ENCODE data around the gene BBS1. TPM values are rescaled to one million over a fixed set of nuclear protein-coding genes. Genes with fewer than 3 reads are reported as not detected.
A peak's percentile ranks its signal among the peaks of the same experiment; 100 is the strongest.

BBS1 gene
- total RNA-seq, 1 experiment from 2014 or later, result 47.1 TPM

DNA sequence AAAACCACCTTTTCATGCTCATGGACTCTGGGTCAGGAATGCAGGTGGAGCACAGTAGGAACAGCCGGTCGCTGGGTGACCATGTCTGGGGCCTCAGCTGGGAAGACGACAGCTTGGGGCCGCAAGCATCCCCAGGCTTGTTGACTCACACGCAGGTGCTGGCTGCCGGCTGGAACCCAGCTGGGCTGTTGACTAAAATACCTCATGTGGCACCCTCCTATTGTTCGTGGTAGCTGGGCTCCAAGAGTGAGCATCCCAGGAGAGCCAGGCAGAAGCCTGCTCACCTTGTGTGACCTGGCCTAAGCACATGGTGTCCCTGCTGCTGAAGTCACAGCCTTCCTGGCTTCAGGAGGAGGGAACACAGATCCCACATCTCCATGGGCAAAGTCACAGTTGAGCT, 20.8 kb upstream of the BBS1 start:
- DNase-seq, result no peak
- Mint-ChIP-seq H3K27ac (ENCODE audit: unreplicated experiment) (no peak overlapping the region), H3K4me3 (ENCODE audit: unreplicated experiment) (no peak overlapping the region), H3K4me1 (ENCODE audit: low read depth, unreplicated experiment) (no peaks in the 10 kb centered on the region), H3K9me3 (ENCODE audit: unreplicated experiment) (no peaks in the 10 kb centered on the region), H3K36me3 (ENCODE audit: insufficient read depth, unreplicated experiment) (peaks cover 30% of the 10 kb centered on the region), H3K27me3 (ENCODE audit: insufficient read depth, unreplicated experiment) (no peaks in the 10 kb centered on the region)
- TF ChIP-seq, protein P1, sequence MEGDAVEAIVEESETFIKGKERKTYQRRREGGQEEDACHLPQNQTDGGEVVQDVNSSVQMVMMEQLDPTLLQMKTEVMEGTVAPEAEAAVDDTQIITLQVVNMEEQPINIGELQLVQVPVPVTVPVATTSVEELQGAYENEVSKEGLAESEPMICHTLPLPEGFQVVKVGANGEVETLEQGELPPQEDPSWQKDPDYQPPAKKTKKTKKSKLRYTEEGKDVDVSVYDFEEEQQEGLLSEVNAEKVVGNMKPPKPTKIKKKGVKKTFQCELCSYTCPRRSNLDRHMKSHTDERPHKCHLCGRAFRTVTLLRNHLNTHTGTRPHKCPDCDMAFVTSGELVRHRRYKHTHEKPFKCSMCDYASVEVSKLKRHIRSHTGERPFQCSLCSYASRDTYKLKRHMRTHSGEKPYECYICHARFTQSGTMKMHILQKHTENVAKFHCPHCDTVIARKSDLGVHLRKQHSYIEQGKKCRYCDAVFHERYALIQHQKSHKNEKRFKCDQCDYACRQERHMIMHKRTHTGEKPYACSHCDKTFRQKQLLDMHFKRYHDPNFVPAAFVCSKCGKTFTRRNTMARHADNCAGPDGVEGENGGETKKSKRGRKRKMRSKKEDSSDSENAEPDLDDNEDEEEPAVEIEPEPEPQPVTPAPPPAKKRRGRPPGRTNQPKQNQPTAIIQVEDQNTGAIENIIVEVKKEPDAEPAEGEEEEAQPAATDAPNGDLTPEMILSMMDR (IDR thresholded peaks at IDR 0.05; ENCODE audit: insufficient read depth in 1 of 2, low read depth in 1 of 2, low read length in 1 of 2, severe bottlenecking in 1 of 2, unreplicated experiment in 1 of 2), result no peak
- peaks cover 6% of the 10 kb centered on the region for H3K36me3 ChIP-seq (ENCODE audit: control insufficient read depth, insufficient read depth, low read length)
- H3K27me3 ChIP-seq (replicated peaks; ENCODE audit: control insufficient read depth, insufficient read depth, low read length), result no peaks in the 10 kb centered on the region
- H3K9me3 ChIP-seq, result no peaks in the 10 kb centered on the region
- intact Hi-C loops (cut with micrococcal nuclease; ENCODE audit: unreplicated experiment), result no loop called here
- peaks cover 14% of the 10 kb centered on the region; the same call in 1 of the 2 replicates for H3K4me1 ChIP-seq
- ChIA-PET POLR2A (no interaction called here), CTCF (interaction anchor here (0.6 kb wide), 1 partner anchor 33 kb away, joined by 3 read pairs; no protein-coding TSS in a partner anchor)
- H3K4me3 ChIP-seq (ENCODE audit: low read depth, low read length), result no peak overlapping the region
- BruUV-seq (replicated peaks), result no TSS peak

DNA sequence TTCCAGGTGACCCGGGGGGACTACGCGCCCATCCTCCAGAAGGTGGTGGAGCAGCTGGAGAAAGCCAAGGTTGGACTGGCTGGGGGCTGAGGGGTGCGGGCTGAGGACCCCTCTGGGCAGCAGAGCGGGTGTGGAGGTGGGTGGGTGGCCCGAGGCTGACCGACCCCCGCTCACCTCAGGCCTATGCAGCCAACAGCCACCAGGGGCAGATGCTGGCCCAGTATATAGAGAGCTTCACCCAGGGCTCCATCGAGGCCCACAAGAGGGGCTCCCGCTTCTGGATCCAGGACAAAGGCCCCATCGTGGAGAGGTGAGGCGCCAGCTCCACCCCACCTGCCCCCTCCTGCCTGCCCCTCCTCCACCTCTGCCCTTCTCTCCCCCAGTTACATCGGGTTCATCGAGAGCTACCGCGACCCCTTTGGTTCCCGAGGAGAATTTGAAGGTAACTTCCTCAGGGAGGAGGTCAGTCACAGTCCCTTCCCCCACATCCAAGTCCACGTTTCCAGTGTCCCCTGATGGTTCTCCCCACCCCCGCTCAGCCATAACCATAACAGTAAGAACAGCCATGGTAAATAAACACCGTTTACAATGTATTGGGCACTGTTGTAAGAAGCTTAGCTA, 19.0 kb upstream of the BBS1 start:
- Histone ChIP-seq H3K4me3 (ENCODE audit: low read depth, low read length) (no peak overlapping the region), H3K4me1 (peaks cover 14% of the 10 kb centered on the region; the same call in 1 of the 2 replicates), H3K36me3 (ENCODE audit: control insufficient read depth, insufficient read depth, low read length) (peaks cover 4% of the 10 kb centered on the region), H3K9me3 (no peaks in the 10 kb centered on the region), H3K27me3 (replicated peaks; ENCODE audit: control insufficient read depth, insufficient read depth, low read length) (no peaks in the 10 kb centered on the region)
- DNase-seq, result peak in 1 of 2 experiments; percentile 64
- H3K27ac Mint-ChIP-seq (ENCODE audit: unreplicated experiment), result no peak overlapping the region
- ChIA-PET CTCF (interaction anchor here (0.6 to 2.3 kb wide), 12 partner anchors 11 to 441 kb away, joined by 3 to 31 read pairs (median 4); partner anchors contain the start of genes ACTN3, BBS1, CCDC87 and CCS), POLR2A (interaction anchor here (0.6 to 1.1 kb wide), 4 partner anchors 11 to 974 kb away, joined by 3 to 4 read pairs (median 3); partner anchors contain the start of gene DPP3)
- BruUV-seq (replicated peaks), result no TSS peak
- H3K36me3 Mint-ChIP-seq (ENCODE audit: insufficient read depth, unreplicated experiment), result peaks cover 44% of the 10 kb centered on the region
- H3K9me3 Mint-ChIP-seq (ENCODE audit: unreplicated experiment), result no peaks in the 10 kb centered on the region
- H3K4me3 Mint-ChIP-seq (ENCODE audit: unreplicated experiment), result no peak overlapping the region
- intact Hi-C loops (cut with micrococcal nuclease; ENCODE audit: unreplicated experiment), result no loop called here
- TF ChIP-seq, protein P1 (IDR thresholded peaks at IDR 0.05; ENCODE audit: insufficient read depth in 1 of 2, low read depth in 1 of 2, low read length in 1 of 2, severe bottlenecking in 1 of 2, unreplicated experiment in 1 of 2), result peak; percentile 77 to 92
- H3K4me1 Mint-ChIP-seq (ENCODE audit: low read depth, unreplicated experiment), result no peaks in the 10 kb centered on the region
- H3K27me3 Mint-ChIP-seq (ENCODE audit: insufficient read depth, unreplicated experiment), result no peaks in the 10 kb centered on the region

DNA sequence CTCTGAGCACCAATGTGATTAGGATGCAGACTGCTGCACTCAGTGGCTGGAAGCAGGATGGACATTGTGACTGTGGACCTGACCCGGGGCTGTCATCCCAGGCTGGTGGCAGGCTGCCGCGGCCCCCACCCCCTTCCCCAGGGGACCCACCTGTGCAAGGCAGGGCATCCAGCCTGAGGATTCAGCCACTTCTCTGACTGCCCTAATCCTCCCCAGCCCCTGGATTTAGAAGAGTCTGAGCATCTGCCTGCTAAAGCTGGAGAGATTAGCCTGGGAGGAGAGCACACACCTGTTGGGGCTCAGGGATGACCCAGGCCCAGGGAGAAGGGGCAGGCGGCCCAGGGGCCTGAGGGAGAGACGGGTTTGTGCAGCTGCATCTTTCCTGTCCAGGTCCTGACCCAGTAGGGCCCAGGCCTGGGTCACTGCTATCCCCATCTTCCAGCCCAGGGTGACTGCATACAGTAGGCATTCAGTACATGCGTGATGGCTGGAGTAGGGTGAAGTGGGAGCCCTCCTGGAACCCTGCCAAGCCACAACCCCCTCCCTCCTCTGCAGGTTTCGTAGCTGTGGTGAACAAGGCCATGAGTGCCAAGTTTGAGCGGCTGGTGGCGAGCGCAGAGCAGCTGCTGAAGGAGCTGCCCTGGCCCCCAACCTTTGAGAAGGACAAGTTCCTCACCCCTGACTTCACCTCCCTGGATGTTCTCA, 18.1 kb upstream of the BBS1 start:
- POLR2A ChIA-PET, result interaction anchor here (1.1 kb wide), 1 partner anchor 89 kb away, joined by 4 read pairs; no protein-coding TSS in a partner anchor
- H3K27me3 ChIP-seq (replicated peaks; ENCODE audit: control insufficient read depth, insufficient read depth, low read length), result no peaks in the 10 kb centered on the region
- no peaks in the 10 kb centered on the region for H3K27me3 Mint-ChIP-seq (ENCODE audit: insufficient read depth, unreplicated experiment)
- H3K4me1 ChIP-seq, result peaks cover 14% of the 10 kb centered on the region; the same call in 1 of the 2 replicates
- no peak overlapping the region for H3K4me3 ChIP-seq (ENCODE audit: low read depth, low read length)
- CTCF ChIA-PET, result interaction anchor here (0.7 to 2.3 kb wide), 9 partner anchors 10 to 196 kb away, joined by 3 to 31 read pairs (median 4); partner anchors contain the start of genes ACTN3, BBS1, CCDC87 and CCS
- no peak for DNase-seq
- peaks cover 5% of the 10 kb centered on the region for H3K36me3 ChIP-seq (ENCODE audit: control insufficient read depth, insufficient read depth, low read length)
- TF ChIP-seq, protein P1 (IDR thresholded peaks at IDR 0.05; ENCODE audit: insufficient read depth in 1 of 2, low read depth in 1 of 2, low read length in 1 of 2, severe bottlenecking in 1 of 2, unreplicated experiment in 1 of 2), result no peak
- H3K9me3 ChIP-seq, result no peaks in the 10 kb centered on the region
- H3K27ac Mint-ChIP-seq (ENCODE audit: unreplicated experiment), result no peak overlapping the region
- no peaks in the 10 kb centered on the region for H3K4me1 Mint-ChIP-seq (ENCODE audit: low read depth, unreplicated experiment)
- intact Hi-C loops (cut with micrococcal nuclease; ENCODE audit: unreplicated experiment), result no loop called here
- no TSS peak for BruUV-seq (replicated peaks)
- H3K4me3 Mint-ChIP-seq (ENCODE audit: unreplicated experiment), result no peak overlapping the region
- peaks cover 53% of the 10 kb centered on the region for H3K36me3 Mint-ChIP-seq (ENCODE audit: insufficient read depth, unreplicated experiment)
- no peaks in the 10 kb centered on the region for H3K9me3 Mint-ChIP-seq (ENCODE audit: unreplicated experiment)

Measured in Caco-2 (cell line).